Panc1 (cell line): Measurements from ENCODE around the gene VWC2L. TPM values are rescaled to one million over a fixed set of nuclear protein-coding genes. Genes with fewer than 3 reads are reported as not detected.

Experiments used
- ATAC-seq: fragments of 200-7000 bp; cut with Tn5 transposase; 2 replicates; pipeline ENCODE4 v1.9.1; 2020; ENCODE audit warnings: mild to moderate bottlenecking, moderate library complexity
- BruUV-seq: library from RNA; stranded (reverse); fragments of 400-500 nt; replicated peaks from 2 replicates; lab custom pipeline; 2021; lab: Mats Ljungman, UMichigan
- CTCF ChIA-PET: fragments of 300-600 bp; sonication (Branson Sonifier 250); formaldehyde crosslinking; loops from one replicate; lab custom pipeline; 2022; ENCODE audit warnings: antibody characterized with exemption; lab: Charles Lee
- POLR2A ChIA-PET: fragments of 300-600 bp; sonication (Branson Sonifier 250); formaldehyde crosslinking; loops from one replicate; lab custom pipeline; 2022; ENCODE audit warnings: antibody characterized with exemption; lab: Charles Lee
- DNase-seq: peaks from one replicate; pipeline ENCODE4 v3.0.0-alpha.2; 2010; ENCODE audit warnings: low read depth, low spot score
- H3K27ac ChIP-seq: 2 replicates; pipeline ENCODE4 v1.5.1; 2011; ENCODE audit warnings: mild to moderate bottlenecking, low read length, inconsistent platforms
- H3K27me3 ChIP-seq: fragments of 200-500 bp; sonication (Bioruptor generic); 2 replicates; pipeline ENCODE4 v1.6.0; 2014; ENCODE audit warnings: low read length, inconsistent platforms; ENCODE audit not compliant: control insufficient read depth, insufficient read depth
- H3K36me3 ChIP-seq: fragments of 200-500 bp; sonication (Bioruptor generic); 2 replicates; pipeline ENCODE4 v1.5.1; 2014; ENCODE audit warnings: inconsistent platforms, mild to moderate bottlenecking, low read length, moderate library complexity; ENCODE audit not compliant: control insufficient read depth, insufficient read depth
- H3K4me1 ChIP-seq: 2 replicates; pipeline ENCODE4 v1.5.1; 2011; ENCODE audit warnings: inconsistent platforms, mild to moderate bottlenecking, low read length, moderate library complexity; ENCODE audit not compliant: control insufficient read depth, insufficient read depth
- H3K4me3 ChIP-seq, 2 experiments: 2 replicates each; pipeline ENCODE4 v1.5.1; 2011 to 2012; ENCODE audit warnings: low read depth in 2 of 2, low read length in 2 of 2, mild to moderate bottlenecking in 2 of 2, inconsistent platforms in 1 of 2, moderate library complexity in 1 of 2
- H3K9me3 ChIP-seq: fragments of 200-500 bp; sonication (Bioruptor generic); 2 replicates; pipeline ENCODE4 v1.5.1; 2014; ENCODE audit warnings: low read depth, mild to moderate bottlenecking, inconsistent platforms, low read length, moderate library complexity; ENCODE audit not compliant: control insufficient read depth, insufficient read depth
- CTCF ChIP-seq: fragments of 450-650 bp; IDR thresholded peaks from 2 replicates; pipeline ENCODE4 v1.5.1; 2017; ENCODE audit warnings: mild to moderate bottlenecking
- POLR2AphosphoS5 ChIP-seq: IDR thresholded peaks from 2 replicates; pipeline ENCODE4 v1.6.1; 2012; ENCODE audit warnings: mild to moderate bottlenecking, low read depth, low read length, moderate library complexity
- REST ChIP-seq, 2 experiments: IDR thresholded peaks; 2 replicates each; pipeline ENCODE4 v1.6.1; 2011 to 2012; ENCODE audit warnings: low read depth in 2 of 2, control low read depth in 1 of 2, low read length in 1 of 2, mild to moderate bottlenecking in 1 of 2, moderate library complexity in 1 of 2; ENCODE audit not compliant: insufficient read depth in 1 of 2
- SIN3A ChIP-seq: IDR thresholded peaks from 2 replicates; pipeline ENCODE4 v1.6.1; 2012; ENCODE audit warnings: low read depth, mild to moderate bottlenecking, low read length, moderate library complexity, borderline replicate concordance; ENCODE audit not compliant: insufficient read depth
- TCF7L2 ChIP-seq: IDR thresholded peaks from 2 replicates; pipeline ENCODE4 v1.6.1; 2011; ENCODE audit warnings: mild to moderate bottlenecking, low read depth, low read length, inconsistent platforms
- in situ Hi-C: cut with HindIII; loops from 2 replicates; pipeline ENCODE4 v1.10.0; 2016; ENCODE audit warnings: low sequenced_read_pairs, low pct_unique_long_range_greater_than_20kb
- intact Hi-C: fragments of 100-400 bp; cut with micrococcal nuclease; formaldehyde crosslinking; loops from one replicate; pipeline ENCODE4 v1.10.0; 2022; ENCODE audit not compliant: unreplicated experiment
- total RNA-seq: library from RNA; stranded (reverse); gene quantifications from one replicate; pipeline ENCODE4 v1.2.1, GENCODE V29; 2021; ENCODE audit not compliant: unreplicated experiment

Gene VWC2L
- total RNA-seq, 1 experiment from 2014 or later: not detected

- no peak for ATAC-seq
- H3K4me1 ChIP-seq: no peaks in the 10 kb centered on the region
- BruUV-seq: no TSS peak
- H3K27me3 ChIP-seq: no peaks in the 10 kb centered on the region
- H3K27ac ChIP-seq: no peak overlapping the region
- no peak overlapping the region for H3K4me3 ChIP-seq
- H3K9me3 ChIP-seq: no peaks in the 10 kb centered on the region
- H3K36me3 ChIP-seq: no peaks in the 10 kb centered on the region
- intact Hi-C loops: no loop called here
- TF ChIP-seq REST (IDR thresholded peaks at IDR 0.05; ENCODE audit: insufficient read depth in 1 of 2, low read depth in 2 of 2, low read length in 1 of 2) (no peak), CTCF (no peak), SIN3A (no peak), POLR2AphosphoS5 (no peak), TCF7L2 (no peak)
- POLR2A ChIA-PET: no interaction called here
- in situ Hi-C loops: no loop called here
- no peak for DNase-seq
- CTCF ChIA-PET: no interaction called here
Observed at GRCh38 chr2:214401580-214401979, 9.3 kb upstream of the VWC2L start.

- intact Hi-C loops: no loop called here
- no peaks in the 10 kb centered on the region for H3K4me1 ChIP-seq
- TF ChIP-seq CTCF: peak; percentile 16; the same call in 1 of the 2 replicates
- no peak for TF ChIP-seq POLR2AphosphoS5
- TF ChIP-seq REST (IDR thresholded peaks at IDR 0.05; ENCODE audit: insufficient read depth in 1 of 2, low read depth in 2 of 2, low read length in 1 of 2): no peak
- TF ChIP-seq TCF7L2: no peak
- TF ChIP-seq SIN3A: no peak
- POLR2A ChIA-PET: no interaction called here
- no peaks in the 10 kb centered on the region for H3K9me3 ChIP-seq
- DNase-seq (no peak), ATAC-seq (no peak)
- no peak overlapping the region for H3K4me3 ChIP-seq
- BruUV-seq: no TSS peak
- no peaks in the 10 kb centered on the region for H3K27me3 ChIP-seq
- H3K27ac ChIP-seq: no peak overlapping the region
- CTCF ChIA-PET: no interaction called here
- in situ Hi-C loops: no loop called here
- no peaks in the 10 kb centered on the region for H3K36me3 ChIP-seq
Observed at GRCh38 chr2:214410128-214410775, 602 bp upstream of the VWC2L start.
